ENCODE results near the gene BTBD8. TPM values are rescaled to one million over a fixed set of nuclear protein-coding genes. Genes with fewer than 3 reads are reported as not detected.

Gene BTBD8
- total RNA-seq, 1 donor from 2014 or later, result 9.3 TPM

- no peak for DNase-seq (ENCODE audit: low read depth)
Measured at GRCh38 chr1:92094090-92094489, 13.9 kb downstream of the BTBD8 start.

DNA sequence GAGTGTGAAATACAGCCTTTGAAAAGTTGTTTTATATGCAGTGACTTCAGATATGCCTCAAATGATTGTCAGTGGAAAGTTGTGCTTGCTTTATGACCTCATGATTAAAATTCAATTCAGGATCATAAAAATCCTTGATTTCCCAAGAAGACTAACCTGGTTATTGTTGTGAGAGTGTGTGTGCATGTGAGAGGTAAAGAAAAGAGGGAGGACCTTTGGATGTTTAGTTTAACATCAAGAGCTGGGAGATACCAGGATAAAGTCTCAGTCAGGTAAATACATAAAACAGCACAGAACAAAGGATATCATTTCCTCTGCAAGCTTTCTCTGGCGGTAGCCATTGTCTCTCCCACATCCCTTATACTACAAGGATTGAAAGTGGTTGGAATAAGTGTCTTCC, 14.4 kb downstream of the BTBD8 start:
- DNase-seq (ENCODE audit: low read depth), result no peak

GRCh38 chr1:92095874-92096273, 15.7 kb downstream of the BTBD8 start:
- no peak for DNase-seq (ENCODE audit: low read depth)

DNA sequence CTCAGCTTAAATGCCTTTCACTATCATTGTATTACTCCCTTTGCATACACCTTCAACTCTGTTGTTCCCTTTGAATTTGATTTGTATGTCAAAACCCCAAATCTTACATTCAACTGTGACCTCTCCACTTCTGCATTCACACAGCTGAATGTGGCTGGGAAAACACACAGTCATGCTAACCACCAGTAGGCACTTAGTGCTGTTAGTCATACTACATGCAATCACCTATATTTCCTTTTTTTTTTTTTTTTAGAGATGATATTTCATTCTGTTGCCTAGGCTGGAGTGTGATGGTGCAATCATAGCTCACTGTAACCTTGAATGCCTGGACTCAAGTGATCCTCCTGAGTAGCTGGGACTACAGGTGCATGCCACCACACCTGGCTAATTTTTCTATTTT, 16.2 kb downstream of the BTBD8 start:
- DNase-seq (ENCODE audit: low read depth), result peak; percentile 9

DNA sequence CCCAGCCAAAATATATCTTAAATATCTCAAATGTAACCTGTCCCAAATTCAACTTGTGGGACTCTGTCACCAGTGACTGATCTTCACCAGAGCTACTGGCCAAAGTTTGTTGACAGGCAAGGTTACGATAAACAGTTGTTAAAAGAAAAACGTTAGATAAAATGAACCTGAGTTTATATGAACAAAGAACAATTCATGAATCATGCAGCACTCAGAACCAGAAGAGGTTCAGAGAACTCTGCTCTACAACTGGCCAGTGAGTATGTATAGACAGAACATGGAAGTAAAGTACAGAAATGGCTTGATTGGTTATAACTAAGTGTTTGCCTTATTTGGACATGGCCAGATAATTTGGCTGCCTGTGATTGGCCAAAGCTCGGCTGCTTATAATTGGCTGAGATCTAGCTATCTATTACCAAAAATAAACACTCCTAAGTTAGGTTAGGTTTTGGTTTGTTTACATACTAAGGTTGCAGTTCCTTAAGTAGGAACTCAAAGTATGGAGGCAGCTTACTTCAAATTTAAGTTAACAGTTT, 25.5 kb downstream of the BTBD8 start:
- no peak for DNase-seq (ENCODE audit: low read depth)

DNA sequence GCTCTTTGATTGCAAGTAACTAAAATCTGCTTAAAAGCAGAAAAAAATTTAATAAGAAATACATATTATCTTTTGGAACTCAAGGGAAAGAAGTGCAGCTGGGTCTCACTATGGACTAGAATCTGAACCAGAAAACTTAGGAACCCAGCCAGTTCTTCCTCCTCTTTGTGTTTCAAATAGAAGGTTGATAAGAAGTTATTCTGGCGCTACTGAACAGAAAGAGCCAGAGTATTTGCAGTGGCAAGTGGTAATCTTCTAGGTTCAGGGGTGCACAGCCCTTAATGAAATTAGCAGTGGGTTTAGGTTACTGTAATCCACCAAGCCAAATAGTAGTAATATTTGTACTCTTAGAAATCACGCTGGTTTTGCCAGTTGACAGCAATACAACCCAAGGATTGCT, 28.5 kb downstream of the BTBD8 start:
- DNase-seq (ENCODE audit: low read depth), result no peak

- DNase-seq (ENCODE audit: low read depth), result no peak
Measured at GRCh38 chr1:92117526-92117925, 37.4 kb downstream of the BTBD8 start.

DNA sequence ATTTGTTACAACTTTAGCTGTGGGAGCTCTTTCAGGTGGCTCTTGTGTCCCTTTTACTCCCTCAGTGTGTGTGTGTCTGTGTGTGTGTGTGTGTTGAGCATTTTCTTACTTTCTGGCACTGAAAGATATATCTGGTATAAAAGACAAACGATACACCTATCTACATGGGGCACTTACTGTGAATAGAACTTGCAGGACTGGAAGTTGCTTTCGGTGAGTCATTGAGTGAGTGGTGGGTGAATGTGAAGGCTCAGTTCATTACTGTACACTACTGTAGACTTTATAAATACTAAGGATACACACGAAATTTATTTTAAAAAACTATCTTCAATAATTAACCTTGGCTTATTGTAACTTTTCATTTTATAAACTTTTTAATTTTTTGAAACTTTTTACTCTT, 38.7 kb downstream of the BTBD8 start:
- DNase-seq (ENCODE audit: low read depth), result peak; percentile 11

- no peak for DNase-seq (ENCODE audit: low read depth)
Measured at GRCh38 chr1:92123868-92124267, 43.7 kb downstream of the BTBD8 start.

- DNase-seq (ENCODE audit: low read depth), result no peak
Measured at GRCh38 chr1:92125204-92125603, 45.1 kb downstream of the BTBD8 start.

- DNase-seq (ENCODE audit: low read depth), result no peak
Measured at GRCh38 chr1:92126088-92126487, 45.9 kb downstream of the BTBD8 start.

DNA sequence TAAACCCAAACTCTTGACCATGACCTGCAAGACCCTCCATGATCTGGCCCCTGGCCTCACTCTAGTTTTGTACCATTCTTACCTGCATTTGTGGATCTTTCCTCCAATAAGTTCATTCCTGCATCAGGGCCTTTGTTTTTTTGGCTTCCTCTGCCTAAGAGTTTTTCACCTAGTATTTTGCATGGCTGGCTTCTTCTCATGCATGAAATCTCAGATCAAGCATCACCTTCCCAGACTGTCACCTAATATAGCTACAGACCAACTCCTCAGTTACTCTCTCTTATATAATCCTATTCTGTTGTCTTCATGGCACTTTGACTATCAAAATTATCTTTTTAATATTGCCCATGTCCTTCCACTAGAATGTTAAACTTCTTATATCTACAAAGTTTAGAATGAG, 54.2 kb downstream of the BTBD8 start:
- no peak for DNase-seq (ENCODE audit: low read depth)

DNA sequence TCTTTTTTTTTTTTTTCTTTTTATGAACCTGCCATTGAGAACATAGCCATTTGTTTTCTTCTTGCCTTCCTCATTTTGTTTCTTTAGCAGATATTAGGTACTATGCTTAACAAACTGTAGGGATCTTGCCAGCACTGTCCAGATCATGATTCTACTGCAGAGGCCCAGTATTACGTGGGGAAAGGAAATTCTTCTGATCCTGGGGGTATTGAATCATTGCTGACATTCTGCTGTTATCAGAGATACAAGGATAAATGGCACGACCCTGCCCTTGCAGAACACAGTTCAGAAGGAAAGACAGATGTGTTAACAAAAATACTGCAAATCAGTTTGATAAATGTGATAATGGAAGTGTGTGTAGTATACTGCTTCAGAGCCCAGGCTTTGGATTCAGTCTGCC, 56.2 kb downstream of the BTBD8 start:
- no peak for DNase-seq (ENCODE audit: low read depth)

- DNase-seq (ENCODE audit: low read depth), result no peak
Measured at GRCh38 chr1:92154934-92155333, 74.8 kb downstream of the BTBD8 start.

DNA sequence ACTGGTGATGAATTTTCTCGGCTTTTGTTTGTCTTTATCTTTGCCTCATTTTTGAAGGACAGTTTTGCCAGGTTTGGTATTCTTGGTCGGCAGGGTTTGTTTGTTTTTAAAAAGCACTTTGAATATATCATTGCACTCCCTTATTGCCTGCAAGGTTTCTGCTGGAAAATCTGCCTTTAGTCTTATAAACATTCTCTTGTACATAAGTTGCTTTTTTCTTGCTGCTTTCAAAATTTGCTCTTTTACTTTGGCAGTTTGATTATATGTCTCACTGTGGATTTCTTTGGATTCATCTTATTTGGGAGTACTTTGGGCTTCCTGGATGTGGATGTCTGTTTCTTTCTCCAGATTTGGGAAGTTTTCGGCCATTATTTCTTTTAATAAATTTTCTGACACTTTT, 79.4 kb downstream of the BTBD8 start:
- DNase-seq (ENCODE audit: low read depth), result no peak

DNA sequence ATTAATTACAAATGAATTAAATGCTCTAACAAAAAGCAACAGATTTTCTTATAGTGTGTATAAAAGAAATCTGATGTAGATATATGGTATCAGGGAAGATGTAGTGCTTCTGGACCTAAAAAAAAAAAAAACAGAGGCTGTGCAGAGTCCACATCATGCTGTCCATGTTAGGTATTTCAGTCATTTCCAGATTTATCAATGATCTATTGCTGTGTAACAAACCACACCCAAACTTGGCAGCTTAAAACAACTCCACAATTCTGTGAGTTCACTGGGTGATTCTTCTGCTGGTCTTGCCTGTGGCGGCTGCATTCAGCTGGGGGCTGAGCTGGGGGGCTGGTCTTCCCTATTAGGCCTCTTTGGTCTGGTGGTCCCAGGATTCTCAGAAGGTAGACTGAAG, 85.2 kb downstream of the BTBD8 start:
- DNase-seq (ENCODE audit: low read depth), result no peak

DNA sequence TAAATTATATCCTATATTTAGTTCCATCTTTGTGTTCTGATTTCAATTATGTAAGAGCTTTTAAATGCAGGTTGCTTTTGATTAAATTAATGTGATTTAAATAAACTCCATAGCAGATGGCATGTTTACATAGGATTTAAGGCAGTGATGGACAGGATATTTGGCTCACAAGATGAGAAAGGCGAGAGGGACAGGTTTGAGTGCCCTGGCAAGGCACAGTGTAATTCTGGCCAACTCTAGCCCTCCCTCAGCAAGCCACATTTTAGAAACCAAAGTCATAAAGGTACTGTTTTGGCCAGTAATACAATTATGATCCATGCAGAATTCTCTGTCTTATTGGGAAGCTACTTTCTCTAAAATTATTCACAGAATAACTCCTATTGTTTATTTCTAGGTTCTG, 87.0 kb downstream of the BTBD8 start:
- no peak for DNase-seq (ENCODE audit: low read depth)

- no peak for DNase-seq (ENCODE audit: low read depth)
Measured at GRCh38 chr1:92168657-92169056, 88.5 kb downstream of the BTBD8 start.

DNA sequence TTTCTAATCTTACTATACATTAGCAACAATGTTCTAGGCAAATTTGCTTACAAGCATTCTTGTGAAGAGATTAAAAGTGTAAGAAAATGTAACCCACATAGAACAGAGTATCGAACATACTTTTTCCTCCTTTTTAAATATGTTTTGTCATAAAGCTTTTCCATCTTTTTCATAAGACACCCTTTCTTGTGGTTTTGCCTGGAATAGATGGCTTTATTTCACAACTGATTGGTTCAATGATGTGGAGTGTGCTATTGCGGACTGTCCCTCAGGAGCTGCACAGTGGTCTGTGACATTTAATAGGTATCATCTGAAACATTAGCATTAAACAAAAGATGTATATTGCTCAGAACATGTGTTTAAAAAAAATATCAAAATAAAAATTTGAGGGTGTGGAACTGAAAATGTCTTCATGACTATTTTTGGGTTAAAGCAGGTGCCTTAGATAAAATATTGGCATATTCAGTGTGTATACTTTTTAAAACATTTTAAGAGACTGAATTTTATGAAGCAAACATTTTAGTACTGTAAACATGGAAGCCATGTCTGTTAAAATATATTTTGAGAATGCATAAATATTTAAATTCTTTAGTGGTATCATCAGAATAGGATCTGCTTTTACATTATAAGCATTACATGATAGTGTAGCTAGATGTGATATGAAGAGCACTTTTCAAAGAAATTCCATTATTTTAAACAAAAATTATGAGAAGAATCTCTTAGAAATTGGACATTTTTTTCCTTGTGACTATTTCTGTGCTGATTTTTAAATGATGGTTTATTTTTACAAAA, 89.3 kb downstream of the BTBD8 start:
- DNase-seq (ENCODE audit: low read depth), result no peak

GRCh38 chr1:92184632-92185031, 104.5 kb downstream of the BTBD8 start:
- DNase-seq (ENCODE audit: low read depth), result peak; percentile 65

DNA sequence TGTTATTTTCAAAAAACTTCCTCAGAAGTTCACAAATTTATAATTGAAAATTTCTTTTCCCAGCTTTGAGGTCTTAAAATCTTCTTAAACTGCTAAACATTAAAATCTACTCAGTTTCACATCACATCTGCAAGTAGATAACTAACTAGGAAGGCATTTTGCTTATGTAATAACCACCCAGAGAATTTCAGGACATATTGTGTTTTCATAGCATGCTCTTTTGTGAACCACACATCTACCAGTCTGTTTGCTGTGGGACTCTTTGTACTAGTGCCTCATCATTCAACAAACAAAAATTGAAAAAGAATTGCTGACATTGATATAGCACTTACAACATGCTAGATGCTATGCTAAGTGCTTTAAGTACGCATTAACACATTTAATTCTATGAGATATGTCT, 105.9 kb downstream of the BTBD8 start:
- peak; percentile 37 for DNase-seq (ENCODE audit: low read depth)

- DNase-seq (ENCODE audit: low read depth), result no peak
Measured at GRCh38 chr1:92188436-92189255, 108.5 kb downstream of the BTBD8 start.

GRCh38 chr1:92191726-92192125, 111.6 kb downstream of the BTBD8 start:
- DNase-seq (ENCODE audit: low read depth), result no peak
